ENCODE data around the gene ZNF205. TPM values are rescaled to one million over a fixed set of nuclear protein-coding genes. Genes with fewer than 3 reads are reported as not detected.
"Not testable (repeated sequence)": the region's sequence is repeated elsewhere in the genome, so short reads cannot be mapped to it uniquely, and the experiment has no call there.

Gene ZNF205
- polyA plus RNA-seq, 1 experiment = 3.6 TPM

DNA sequence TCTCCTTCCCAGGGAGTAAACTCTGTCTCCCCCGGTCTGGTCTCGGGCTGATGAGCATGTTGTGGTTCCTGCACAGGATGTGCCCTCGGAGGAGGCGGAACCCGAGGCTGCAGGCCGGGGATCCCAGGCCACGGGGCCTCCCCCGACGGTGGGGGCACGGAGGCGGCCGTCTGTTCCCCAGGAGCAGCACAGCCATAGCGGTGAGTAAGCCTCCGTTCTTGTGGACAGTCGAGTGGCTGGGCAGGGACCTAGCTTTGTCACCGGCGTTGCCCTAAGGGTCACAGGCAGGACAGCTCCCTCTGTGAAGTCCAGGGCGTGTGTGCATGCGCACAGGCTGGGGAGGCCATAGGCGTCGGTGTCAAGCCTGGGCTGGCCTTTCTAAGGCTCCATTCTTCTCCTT is 26.0 kb downstream of the ZNF205 start:
- Histone ChIP-seq H3K27me3 (ENCODE audit: control insufficient read depth, insufficient read depth, low read length) (no peaks in the 10 kb centered on the region), H3K4me3 (ENCODE audit: low read depth, low read length) (no peak overlapping the region), H3K9me3 (ENCODE audit: control insufficient read depth, insufficient read depth, low read length) (peaks cover 3% of the 10 kb centered on the region; the same call in 1 of the 2 replicates), H3K27ac (ENCODE audit: low read depth, low read length) (no peak overlapping the region)
- no peak for DNase-seq (ENCODE audit: low read depth, low spot score)
- TF ChIP-seq, protein P1, sequence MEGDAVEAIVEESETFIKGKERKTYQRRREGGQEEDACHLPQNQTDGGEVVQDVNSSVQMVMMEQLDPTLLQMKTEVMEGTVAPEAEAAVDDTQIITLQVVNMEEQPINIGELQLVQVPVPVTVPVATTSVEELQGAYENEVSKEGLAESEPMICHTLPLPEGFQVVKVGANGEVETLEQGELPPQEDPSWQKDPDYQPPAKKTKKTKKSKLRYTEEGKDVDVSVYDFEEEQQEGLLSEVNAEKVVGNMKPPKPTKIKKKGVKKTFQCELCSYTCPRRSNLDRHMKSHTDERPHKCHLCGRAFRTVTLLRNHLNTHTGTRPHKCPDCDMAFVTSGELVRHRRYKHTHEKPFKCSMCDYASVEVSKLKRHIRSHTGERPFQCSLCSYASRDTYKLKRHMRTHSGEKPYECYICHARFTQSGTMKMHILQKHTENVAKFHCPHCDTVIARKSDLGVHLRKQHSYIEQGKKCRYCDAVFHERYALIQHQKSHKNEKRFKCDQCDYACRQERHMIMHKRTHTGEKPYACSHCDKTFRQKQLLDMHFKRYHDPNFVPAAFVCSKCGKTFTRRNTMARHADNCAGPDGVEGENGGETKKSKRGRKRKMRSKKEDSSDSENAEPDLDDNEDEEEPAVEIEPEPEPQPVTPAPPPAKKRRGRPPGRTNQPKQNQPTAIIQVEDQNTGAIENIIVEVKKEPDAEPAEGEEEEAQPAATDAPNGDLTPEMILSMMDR (IDR thresholded peaks at IDR 0.05; ENCODE audit: low read depth, low read length) = no peak
- ChIA-PET POLR2A (interaction anchor here (0.6 kb wide), 1 partner anchor 21 kb away, joined by 3 read pairs; no protein-coding TSS in a partner anchor), CTCF (interaction anchor here (1.0 kb wide), 1 partner anchor 9 kb away, joined by 5 read pairs; no protein-coding TSS in a partner anchor)

DNA sequence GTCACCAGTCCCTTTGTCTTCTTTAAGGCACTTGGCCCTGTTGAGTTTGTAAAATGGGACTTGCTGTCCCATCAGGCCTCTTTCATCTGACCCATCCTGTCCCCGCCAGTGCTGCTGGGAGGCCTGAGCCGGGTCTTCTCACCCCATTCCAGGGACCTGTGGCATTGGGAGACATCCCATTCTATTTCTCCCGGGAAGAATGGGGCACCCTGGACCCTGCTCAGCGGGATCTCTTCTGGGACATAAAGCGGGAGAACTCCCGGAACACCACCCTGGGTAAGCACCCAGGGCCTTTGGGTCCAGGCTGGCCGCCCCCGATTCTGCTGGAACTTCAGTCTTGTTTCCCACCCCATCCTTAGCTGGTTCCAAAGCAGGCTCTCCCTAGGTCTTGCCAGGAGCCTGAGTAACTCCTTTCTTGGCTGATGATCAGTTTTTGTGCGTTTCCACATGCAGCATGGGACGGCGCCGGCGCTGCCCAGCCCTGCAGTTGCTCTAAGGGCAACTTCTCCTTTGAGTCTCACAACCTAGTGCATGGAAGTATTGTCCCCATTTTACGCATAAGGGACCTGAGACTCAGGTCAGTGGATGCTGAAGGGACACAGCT is 26.5 kb downstream of the ZNF205 start:
- TF ChIP-seq, protein P1 (IDR thresholded peaks at IDR 0.05; ENCODE audit: low read depth, low read length) = no peak
- peaks cover 3% of the 10 kb centered on the region; the same call in 1 of the 2 replicates for H3K9me3 ChIP-seq (ENCODE audit: control insufficient read depth, insufficient read depth, low read length)
- POLR2A ChIA-PET = interaction anchor here (0.6 kb wide), 1 partner anchor 20 kb away, joined by 3 read pairs; no protein-coding TSS in a partner anchor
- no peak overlapping the region for H3K27ac ChIP-seq (ENCODE audit: low read depth, low read length)
- CTCF ChIA-PET = interaction anchor here (0.6 to 1.3 kb wide), 2 partner anchors 8 to 10 kb away, joined by 3 to 8 read pairs; no protein-coding TSS in a partner anchor
- H3K27me3 ChIP-seq (ENCODE audit: control insufficient read depth, insufficient read depth, low read length) = no peaks in the 10 kb centered on the region
- DNase-seq (ENCODE audit: low read depth, low spot score) = no peak
- H3K4me3 ChIP-seq (ENCODE audit: low read depth, low read length) = no peak overlapping the region

DNA sequence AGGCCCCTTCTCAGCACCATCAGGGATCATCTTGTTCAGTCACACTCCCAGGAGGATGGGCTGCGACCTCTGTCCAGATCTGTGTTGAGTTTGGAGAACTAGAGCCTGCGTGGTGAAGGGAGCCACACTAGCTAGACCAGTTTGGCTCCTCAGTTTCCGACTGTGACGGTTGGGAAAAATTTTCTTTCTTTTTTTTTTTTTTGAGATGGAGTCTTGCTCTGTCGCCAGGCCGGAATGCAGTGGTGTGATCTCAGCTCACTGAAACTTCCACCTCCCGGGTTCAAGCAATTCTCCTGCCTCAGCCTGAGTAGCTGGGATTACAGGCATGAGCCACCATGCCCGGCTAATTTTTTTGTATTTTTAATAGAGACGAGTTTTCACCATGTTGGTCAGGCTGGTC is 27.2 kb downstream of the ZNF205 start:
- not testable (repeated sequence) for H3K27ac ChIP-seq (ENCODE audit: low read depth, low read length); H3K9me3 ChIP-seq (ENCODE audit: control insufficient read depth, insufficient read depth, low read length); H3K4me3 ChIP-seq (ENCODE audit: low read depth, low read length); DNase-seq (ENCODE audit: low read depth, low spot score); H3K27me3 ChIP-seq (ENCODE audit: control insufficient read depth, insufficient read depth, low read length)
- ChIA-PET CTCF (interaction anchor here (0.6 to 1.6 kb wide), 3 partner anchors 8 to 10 kb away, joined by 3 to 8 read pairs (median 5); no protein-coding TSS in a partner anchor), POLR2A (interaction anchor here (0.7 kb wide), 2 partner anchors 10 to 18 kb away, joined by 3 read pairs; no protein-coding TSS in a partner anchor)

GRCh38 chr16:3140603-3141427 is 28.4 kb downstream of the ZNF205 start:
- Histone ChIP-seq H3K4me3 (ENCODE audit: low read depth, low read length) (no peak overlapping the region), H3K27me3 (ENCODE audit: control insufficient read depth, insufficient read depth, low read length) (no peaks in the 10 kb centered on the region), H3K9me3 (ENCODE audit: control insufficient read depth, insufficient read depth, low read length) (no peaks in the 10 kb centered on the region; the same call in 1 of the 2 replicates), H3K27ac (ENCODE audit: low read depth, low read length) (no peak overlapping the region)
- TF ChIP-seq, protein P1 (IDR thresholded peaks at IDR 0.05; ENCODE audit: low read depth, low read length) = no peak
- ChIA-PET CTCF (interaction anchor here (1.6 kb wide), 1 partner anchor 11 kb away, joined by 5 read pairs; no protein-coding TSS in a partner anchor), POLR2A (no interaction called here)
- DNase-seq (ENCODE audit: low read depth, low spot score) = no peak

DNA sequence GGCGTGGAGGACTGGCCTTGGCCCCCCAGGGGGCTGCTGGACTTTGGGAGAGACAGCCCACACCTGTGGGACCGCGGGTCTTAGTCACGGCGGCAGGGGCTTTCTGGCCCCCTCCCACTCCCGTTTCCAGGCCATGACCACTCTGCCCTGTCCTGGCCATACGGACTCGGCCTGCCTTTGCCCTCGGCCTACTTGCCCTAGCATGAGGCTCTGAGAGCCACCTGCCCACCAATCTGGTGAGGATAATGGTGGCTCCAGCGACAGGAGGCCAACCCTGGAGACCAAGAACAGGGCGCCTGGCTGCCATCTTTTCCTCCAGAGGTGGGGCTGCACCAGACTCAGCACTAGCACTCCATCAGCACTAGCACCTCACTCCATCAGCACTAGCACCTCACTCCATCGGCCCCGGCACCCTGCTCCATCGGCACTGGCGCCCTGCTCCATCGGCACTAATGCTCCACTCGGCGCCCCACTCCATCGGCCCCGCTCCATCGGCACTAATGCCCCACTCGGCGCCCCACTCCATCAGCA is 29.5 kb downstream of the ZNF205 start:
- TF ChIP-seq, protein P1 (IDR thresholded peaks at IDR 0.05; ENCODE audit: low read depth, low read length) = no peak
- Histone ChIP-seq H3K4me3 (ENCODE audit: low read depth, low read length) (no peak overlapping the region), H3K27ac (ENCODE audit: low read depth, low read length) (no peak overlapping the region), H3K9me3 (ENCODE audit: control insufficient read depth, insufficient read depth, low read length) (no peaks in the 10 kb centered on the region; the same call in 1 of the 2 replicates), H3K27me3 (ENCODE audit: control insufficient read depth, insufficient read depth, low read length) (no peaks in the 10 kb centered on the region)
- CTCF ChIA-PET = no interaction called here
- DNase-seq (ENCODE audit: low read depth, low spot score) = no peak
- POLR2A ChIA-PET = no interaction called here

Measured in AG04450 (cell line).